ENCODE measurements around the gene ANKRD1.
"Not testable (repeated sequence)": the region's sequence is repeated elsewhere in the genome, so short reads cannot be mapped to it uniquely, and the experiment has no call there.

Gene ANKRD1

DNA sequence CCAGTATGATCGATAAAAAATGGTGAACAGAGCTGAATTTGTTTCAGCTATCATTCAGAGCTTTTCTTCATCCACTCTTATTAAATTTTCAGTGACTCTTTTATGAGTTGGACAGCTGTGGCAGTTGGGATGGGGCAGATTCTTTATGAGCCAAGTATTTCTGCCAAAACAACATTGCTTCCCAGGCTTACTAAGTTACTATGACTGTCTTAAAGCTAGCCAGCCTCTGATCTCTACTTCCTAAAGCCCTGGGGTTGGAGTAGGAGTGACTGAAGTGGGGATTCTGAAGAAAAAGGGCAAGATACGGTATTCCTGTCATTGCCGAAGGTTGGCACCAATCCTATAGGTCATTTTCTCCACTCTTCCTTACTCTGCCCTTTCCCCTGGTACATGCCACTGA is 36.5 kb downstream of the ANKRD1 start:
- Histone ChIP-seq H2AFZ (ENCODE audit: low read depth, low read length) (no peak overlapping the region), H3K27me3 (ENCODE audit: insufficient read depth, low read length) (no peaks in the 10 kb centered on the region), H3K36me3 (ENCODE audit: insufficient read depth, low read length) (peaks cover 80% of the 10 kb centered on the region), H3K4me1 (ENCODE audit: insufficient read depth, low read length) (no peaks in the 10 kb centered on the region), H3K4me3 (ENCODE audit: low read length) (no peak overlapping the region), H3K9me3 (ENCODE audit: low read length) (no peaks in the 10 kb centered on the region)

DNA sequence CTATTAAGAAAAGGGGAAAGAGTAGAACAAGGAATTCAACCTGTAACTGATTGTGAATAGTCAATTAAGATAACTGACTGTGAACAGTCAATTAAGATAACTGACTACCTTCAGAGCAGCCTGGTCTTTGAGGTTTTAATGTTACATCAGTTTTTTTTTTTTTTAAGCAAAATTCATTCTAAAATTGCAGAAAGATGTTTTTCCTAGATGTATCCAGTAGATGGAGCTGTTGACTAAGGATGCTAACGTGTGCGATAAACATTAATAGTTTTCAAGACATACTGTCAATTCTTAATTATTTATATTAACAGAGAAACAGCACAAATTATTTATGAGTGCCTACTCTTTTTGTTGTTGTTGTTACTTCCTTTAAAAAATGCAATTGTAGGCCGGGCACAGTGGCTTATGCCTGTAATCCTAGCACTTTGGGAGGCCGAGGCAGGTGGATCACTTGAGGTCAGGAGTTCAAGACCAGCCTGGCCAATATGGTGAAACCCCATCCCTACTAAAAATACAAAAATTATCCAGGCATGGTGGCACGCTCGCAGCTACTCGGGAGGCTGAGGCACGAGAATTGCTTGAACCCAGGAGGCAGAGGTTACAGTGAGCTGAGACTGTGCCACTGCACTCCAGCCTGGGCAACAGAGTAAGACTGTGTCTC is 40.7 kb downstream of the ANKRD1 start:
- not testable (repeated sequence) for H3K4me1 ChIP-seq (ENCODE audit: insufficient read depth, low read length); H2AFZ ChIP-seq (ENCODE audit: low read depth, low read length)
- H3K36me3 ChIP-seq (ENCODE audit: insufficient read depth, low read length): peaks cover 74% of the 10 kb centered on the region

DNA sequence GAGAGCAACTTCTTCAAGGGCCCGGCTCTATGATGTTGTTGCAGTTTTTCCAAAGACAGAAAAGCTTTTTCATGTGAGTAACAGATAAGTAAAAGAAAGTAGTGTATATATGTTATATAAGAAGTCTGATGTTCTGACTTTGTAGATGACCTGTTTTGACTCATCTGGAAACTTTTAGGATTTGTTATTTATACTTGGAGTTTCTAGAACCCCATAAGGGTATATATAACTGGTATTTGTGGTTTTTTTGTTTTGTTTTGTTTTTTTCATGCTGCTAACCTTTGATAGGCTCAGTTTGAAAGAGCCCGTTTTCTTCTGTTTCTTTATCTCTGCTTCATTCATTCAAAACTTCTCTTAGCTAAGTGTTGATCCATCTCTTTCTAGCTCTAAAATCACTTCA is 41.8 kb downstream of the ANKRD1 start:
- Histone ChIP-seq H3K27me3 (ENCODE audit: insufficient read depth, low read length) (no peaks in the 10 kb centered on the region), H2AFZ (ENCODE audit: low read depth, low read length) (no peak overlapping the region), H3K9me3 (ENCODE audit: low read length) (no peaks in the 10 kb centered on the region), H3K4me3 (ENCODE audit: low read length) (no peak overlapping the region), H3K4me1 (ENCODE audit: insufficient read depth, low read length) (no peaks in the 10 kb centered on the region), H3K36me3 (ENCODE audit: insufficient read depth, low read length) (peaks cover 63% of the 10 kb centered on the region)

More for the DNA sequence above, 40.7 kb downstream of the ANKRD1 start:
- not testable (repeated sequence) for H3K27me3 ChIP-seq (ENCODE audit: insufficient read depth, low read length); H3K9me3 ChIP-seq (ENCODE audit: low read length); H3K4me3 ChIP-seq (ENCODE audit: low read length)

DNA sequence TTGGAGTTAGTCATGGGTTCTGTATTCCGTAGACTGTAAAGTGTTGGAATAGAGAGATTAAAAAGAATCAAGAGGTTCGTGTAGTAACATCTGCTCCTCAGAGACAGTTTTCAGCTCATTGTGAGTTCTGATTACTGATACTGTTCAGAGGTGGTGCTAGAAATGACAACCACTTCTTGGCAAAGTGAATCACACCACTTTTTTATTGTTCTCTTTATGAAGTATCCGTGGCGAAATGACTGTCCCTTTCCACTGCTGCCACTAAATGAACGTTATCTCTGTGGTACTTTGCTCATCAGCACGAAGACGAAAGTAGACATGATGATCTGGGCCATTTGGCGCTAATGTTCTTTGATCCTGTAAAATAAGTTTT is 48.3 kb downstream of the ANKRD1 start:
- peaks cover 2% of the 10 kb centered on the region for H3K27me3 ChIP-seq (ENCODE audit: insufficient read depth, low read length)
- peaks cover 14% of the 10 kb centered on the region for H3K4me1 ChIP-seq (ENCODE audit: insufficient read depth, low read length)
- no peaks in the 10 kb centered on the region for H3K9me3 ChIP-seq (ENCODE audit: low read length)
- no peak overlapping the region for H2AFZ ChIP-seq (ENCODE audit: low read depth, low read length)
- H3K4me3 ChIP-seq (ENCODE audit: low read length): peak overlapping the region; percentile 86
- H3K36me3 ChIP-seq (ENCODE audit: insufficient read depth, low read length): peaks cover 22% of the 10 kb centered on the region

DNA sequence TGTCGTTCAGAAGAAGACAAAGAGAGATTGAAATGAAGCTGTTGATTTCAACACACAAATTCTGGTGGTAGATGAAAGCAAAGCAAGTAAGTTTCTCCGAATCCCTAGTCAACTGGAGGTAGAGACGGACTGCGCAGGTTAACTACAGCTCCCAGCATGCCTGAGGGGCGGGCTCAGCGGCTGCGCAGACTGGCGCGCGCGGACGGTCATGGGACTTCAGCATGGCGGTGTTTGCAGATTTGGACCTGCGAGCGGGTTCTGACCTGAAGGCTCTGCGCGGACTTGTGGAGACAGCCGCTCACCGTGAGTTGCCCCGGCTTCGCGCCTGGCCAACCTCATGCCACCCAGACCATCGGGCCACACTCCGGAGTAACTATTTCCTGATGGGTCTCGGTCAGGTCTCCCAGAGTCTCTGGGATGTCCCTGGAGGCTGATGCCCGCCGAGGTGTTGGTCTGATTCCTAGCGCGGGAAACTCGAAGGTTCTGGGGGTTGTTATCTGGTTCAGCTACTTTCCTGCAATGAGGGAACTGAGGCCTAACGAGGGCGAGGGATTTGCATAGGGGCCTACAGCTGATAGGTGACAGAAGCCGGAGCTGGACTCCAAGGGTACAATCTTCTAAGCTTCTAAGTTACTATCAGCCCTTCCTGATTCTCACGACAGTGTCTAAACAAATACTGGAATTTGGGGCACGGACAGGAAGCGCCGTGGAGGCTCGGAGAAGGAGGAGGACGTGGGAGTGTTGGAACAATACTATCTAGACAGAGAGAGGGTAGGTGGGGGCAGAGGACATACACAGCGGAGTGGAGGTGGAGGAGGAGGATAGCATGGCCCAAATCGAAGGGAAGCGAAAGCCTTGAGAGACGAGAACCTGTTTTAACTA is 48.9 kb downstream of the ANKRD1 start, which contains the start of gene RPP30:
Gene RPP30 (plus strand): TSS at position 209 of the 882 bp plus-strand sequence. CDS start 13 bp downstream, at position 222.
- H3K36me3 ChIP-seq (ENCODE audit: insufficient read depth, low read length): peaks cover 16% of the 10 kb centered on the region
- H3K4me1 ChIP-seq (ENCODE audit: insufficient read depth, low read length): peaks cover 14% of the 10 kb centered on the region
- H3K27me3 ChIP-seq (ENCODE audit: insufficient read depth, low read length): peaks cover 2% of the 10 kb centered on the region
- peak within 1 kb of the TSS; percentile 98 for H2AFZ ChIP-seq (ENCODE audit: low read depth, low read length)
- H3K9me3 ChIP-seq (ENCODE audit: low read length): no peaks in the 10 kb centered on the region
- peak within 1 kb of the TSS; percentile 86 for H3K4me3 ChIP-seq (ENCODE audit: low read length)

DNA sequence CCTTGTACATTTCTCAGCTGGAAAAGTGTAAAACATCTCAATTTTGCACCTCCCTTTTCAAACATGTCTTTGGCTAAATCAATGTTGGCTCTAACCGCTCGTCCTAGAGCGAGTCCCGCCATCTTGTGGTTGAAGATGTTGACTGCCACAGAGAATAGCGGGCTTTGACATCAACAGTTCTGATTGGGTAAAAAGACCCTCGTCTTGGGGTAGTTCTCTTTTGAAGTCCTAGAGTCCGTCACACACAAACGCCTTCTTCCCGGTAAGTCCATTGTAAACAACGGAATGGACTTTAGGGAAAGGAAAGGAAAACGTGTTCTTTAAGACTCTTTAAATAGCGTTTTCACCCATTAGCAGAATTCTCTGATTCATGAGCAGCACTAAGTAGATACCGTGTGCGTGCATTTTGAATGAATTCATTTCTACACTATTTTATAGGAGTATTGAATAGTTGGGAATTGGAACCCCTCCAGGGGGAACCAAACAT is 49.6 kb downstream of the ANKRD1 start:
- Histone ChIP-seq H3K36me3 (ENCODE audit: insufficient read depth, low read length) (peaks cover 11% of the 10 kb centered on the region), H3K27me3 (ENCODE audit: insufficient read depth, low read length) (peaks cover 2% of the 10 kb centered on the region), H3K4me3 (ENCODE audit: low read length) (peak overlapping the region; percentile 86), H3K4me1 (ENCODE audit: insufficient read depth, low read length) (peaks cover 14% of the 10 kb centered on the region), H3K9me3 (ENCODE audit: low read length) (no peaks in the 10 kb centered on the region), H2AFZ (ENCODE audit: low read depth, low read length) (peak overlapping the region; percentile 98)

DNA sequence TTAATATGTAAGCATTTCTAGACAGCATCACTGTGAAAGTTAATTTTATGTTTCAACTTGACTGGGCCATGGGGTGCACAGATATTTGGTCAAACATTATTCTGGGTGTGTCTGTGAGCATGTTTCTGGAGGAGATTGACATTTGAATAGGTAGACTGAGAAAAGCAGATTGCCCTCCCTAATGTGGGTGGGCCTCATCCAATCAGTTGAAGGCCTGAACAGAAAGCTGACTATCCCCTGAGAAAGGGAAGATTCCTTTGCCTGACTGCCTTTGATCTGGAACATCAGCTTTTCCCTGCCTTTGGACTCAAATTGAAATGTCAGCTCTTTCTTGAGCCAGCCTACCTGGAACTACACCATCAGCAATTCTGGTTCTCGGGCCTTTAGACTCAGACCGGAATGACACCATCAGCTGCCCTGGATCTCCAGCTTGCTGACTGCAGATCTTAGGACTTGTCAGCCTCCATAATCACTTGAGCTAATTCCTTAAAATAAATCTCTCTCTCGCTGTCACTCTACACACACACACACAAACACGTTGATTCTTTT is 54.8 kb downstream of the ANKRD1 start:
- Histone ChIP-seq H3K4me1 (ENCODE audit: insufficient read depth, low read length) (no peaks in the 10 kb centered on the region), H3K4me3 (ENCODE audit: low read length) (no peak overlapping the region), H3K36me3 (ENCODE audit: insufficient read depth, low read length) (no peaks in the 10 kb centered on the region), H3K27me3 (ENCODE audit: insufficient read depth, low read length) (peaks cover 13% of the 10 kb centered on the region), H2AFZ (ENCODE audit: low read depth, low read length) (no peak overlapping the region), H3K9me3 (ENCODE audit: low read length) (no peaks in the 10 kb centered on the region)

DNA sequence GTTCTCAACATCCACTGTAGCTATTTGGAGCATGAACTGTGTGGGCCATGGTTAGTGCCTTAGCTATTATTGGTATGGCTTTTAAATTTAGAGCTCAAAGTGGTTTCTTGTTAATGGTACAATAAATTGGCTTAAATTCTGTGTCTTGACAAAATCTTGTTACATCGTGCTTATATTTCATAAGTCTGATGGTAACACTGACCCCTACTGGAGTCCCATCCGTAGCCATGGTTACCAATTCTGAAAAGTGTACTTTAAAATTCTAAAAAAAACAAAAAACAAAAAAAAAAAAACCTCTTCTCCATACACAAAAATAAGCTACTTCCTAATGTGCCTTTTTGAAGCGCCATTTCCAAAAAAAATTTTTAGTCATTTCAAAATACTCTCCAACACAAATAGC is 55.5 kb downstream of the ANKRD1 start:
- H3K4me3 ChIP-seq (ENCODE audit: low read length): no peak overlapping the region
- H3K27me3 ChIP-seq (ENCODE audit: insufficient read depth, low read length): peaks cover 18% of the 10 kb centered on the region
- no peaks in the 10 kb centered on the region for H3K4me1 ChIP-seq (ENCODE audit: insufficient read depth, low read length)
- no peaks in the 10 kb centered on the region for H3K36me3 ChIP-seq (ENCODE audit: insufficient read depth, low read length)
- H3K9me3 ChIP-seq (ENCODE audit: low read length): no peaks in the 10 kb centered on the region
- no peak overlapping the region for H2AFZ ChIP-seq (ENCODE audit: low read depth, low read length)

DNA sequence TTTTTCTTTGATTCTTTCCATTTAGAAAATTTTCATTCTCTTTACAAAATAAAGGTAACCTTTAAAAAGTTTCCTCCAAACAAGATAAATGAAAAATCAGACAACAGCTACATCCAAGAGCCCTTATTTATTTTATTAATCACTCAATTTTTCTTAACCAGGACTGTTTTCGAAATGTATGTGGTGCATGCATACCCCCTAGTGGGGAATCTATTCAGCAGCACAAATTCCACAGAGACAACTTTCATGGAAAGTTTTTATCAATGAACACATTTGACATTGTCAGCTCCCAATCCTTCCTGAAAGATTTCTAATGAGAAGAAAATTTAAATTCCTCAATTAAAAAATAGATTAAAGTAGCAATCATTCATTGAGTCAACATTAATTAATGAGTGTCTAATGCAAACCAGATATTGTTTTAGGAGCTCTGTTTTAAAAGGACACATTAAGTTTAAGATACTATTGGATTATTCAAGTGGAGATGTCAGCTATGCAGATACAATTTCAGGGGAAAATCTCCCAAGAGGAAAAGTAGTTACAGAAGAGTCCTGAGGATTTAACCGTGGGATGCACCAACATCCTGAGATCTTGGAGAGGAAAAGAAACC is 57.9 kb downstream of the ANKRD1 start:
- H2AFZ ChIP-seq (ENCODE audit: low read depth, low read length): no peak overlapping the region
- no peaks in the 10 kb centered on the region for H3K36me3 ChIP-seq (ENCODE audit: insufficient read depth, low read length)
- H3K9me3 ChIP-seq (ENCODE audit: low read length): no peaks in the 10 kb centered on the region
- peaks cover 33% of the 10 kb centered on the region for H3K27me3 ChIP-seq (ENCODE audit: insufficient read depth, low read length)
- H3K4me3 ChIP-seq (ENCODE audit: low read length): no peak overlapping the region
- H3K4me1 ChIP-seq (ENCODE audit: insufficient read depth, low read length): no peaks in the 10 kb centered on the region
